ENCODE measurements around the gene HIVEP3.

Gene HIVEP3

DNA sequence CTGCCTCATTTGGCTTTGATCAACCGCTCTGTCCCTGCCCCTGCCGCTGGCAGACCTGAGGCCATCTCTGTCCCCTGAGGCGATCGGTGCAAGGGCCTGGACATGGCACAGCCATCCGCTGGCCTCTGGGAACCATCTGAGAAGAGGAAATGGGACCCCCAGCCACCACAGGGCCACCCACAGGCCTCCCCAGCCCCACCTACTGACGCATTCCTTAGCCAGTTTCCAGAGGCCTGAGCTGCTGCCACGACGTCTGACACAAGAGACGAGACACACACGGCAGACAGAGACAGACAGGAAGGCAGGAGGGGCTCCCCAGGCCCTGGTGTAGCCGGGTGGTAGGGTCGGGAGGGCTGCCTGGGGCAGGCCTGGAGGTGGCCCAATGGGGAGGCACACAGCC is 397.0 kb downstream of the HIVEP3 start:
- TF ChIP-seq, protein P1, sequence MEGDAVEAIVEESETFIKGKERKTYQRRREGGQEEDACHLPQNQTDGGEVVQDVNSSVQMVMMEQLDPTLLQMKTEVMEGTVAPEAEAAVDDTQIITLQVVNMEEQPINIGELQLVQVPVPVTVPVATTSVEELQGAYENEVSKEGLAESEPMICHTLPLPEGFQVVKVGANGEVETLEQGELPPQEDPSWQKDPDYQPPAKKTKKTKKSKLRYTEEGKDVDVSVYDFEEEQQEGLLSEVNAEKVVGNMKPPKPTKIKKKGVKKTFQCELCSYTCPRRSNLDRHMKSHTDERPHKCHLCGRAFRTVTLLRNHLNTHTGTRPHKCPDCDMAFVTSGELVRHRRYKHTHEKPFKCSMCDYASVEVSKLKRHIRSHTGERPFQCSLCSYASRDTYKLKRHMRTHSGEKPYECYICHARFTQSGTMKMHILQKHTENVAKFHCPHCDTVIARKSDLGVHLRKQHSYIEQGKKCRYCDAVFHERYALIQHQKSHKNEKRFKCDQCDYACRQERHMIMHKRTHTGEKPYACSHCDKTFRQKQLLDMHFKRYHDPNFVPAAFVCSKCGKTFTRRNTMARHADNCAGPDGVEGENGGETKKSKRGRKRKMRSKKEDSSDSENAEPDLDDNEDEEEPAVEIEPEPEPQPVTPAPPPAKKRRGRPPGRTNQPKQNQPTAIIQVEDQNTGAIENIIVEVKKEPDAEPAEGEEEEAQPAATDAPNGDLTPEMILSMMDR (IDR thresholded peaks at IDR 0.05; ENCODE audit: low read depth, low read length) = no peak

DNA sequence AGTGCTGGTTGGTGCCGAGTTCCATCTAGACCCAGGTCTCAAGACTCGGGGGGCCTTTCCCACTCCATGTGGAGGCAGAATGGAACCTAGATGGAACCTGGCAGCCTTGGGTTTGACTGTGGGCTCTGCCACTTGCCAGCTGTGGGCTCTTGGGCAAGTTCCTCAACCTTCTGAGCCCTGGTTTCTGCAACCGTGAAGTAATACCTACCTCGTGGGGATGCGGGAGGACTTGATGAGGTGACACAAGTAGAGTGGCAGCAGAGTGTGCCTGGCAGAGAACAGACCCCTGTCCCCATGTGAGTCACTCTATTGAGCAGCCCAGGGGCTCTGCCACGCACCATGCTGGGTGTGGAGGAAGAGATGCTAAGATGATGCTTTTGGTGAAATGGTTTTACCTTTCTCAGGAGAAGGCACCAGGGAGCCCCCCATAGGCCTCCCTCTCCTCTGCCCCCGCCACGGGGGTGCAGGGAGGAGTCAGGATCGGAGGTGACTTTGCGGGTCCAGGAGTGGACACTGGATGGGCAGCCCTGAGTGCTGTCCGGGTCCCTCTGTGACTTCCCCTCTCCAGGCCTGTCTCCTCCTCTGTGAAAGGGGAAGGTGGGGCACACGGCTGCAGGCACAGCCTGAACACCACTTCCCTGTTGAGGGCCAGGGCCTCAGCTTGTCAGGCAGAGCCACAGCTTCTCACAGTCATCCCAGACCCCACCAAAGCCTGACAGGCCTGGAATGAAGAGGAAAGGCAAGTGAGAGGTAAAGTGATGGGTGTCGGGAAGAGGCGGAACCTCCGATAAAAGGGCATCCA is 397.6 kb downstream of the HIVEP3 start:
- no peak for DNase-seq (ENCODE audit: extremely low read depth, low read depth)
- TF ChIP-seq, protein P1 (IDR thresholded peaks at IDR 0.05; ENCODE audit: low read depth, low read length) = no peak

More for the DNA sequence above, 397.0 kb downstream of the HIVEP3 start:
- no peak for DNase-seq (ENCODE audit: extremely low read depth, low read depth)

DNA sequence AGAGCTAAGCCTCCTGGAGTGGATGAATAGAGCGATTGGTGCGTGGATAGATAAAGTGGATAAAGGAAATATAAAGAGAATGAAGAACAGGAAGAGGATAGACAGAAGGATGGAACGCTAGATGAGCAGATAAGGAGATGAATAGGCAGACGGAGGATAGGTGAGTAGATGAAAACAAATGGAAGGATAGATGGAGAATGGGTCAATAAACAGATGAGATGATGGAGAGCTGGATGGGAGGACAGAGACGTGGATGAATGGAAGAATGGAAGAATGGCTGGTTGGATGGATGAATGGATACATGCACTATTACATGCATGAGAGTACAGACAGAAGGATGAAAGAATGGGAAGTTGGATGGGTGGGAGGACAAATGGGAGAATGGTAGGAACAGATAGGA is 399.1 kb downstream of the HIVEP3 start:
- TF ChIP-seq, protein P1 (IDR thresholded peaks at IDR 0.05; ENCODE audit: low read depth, low read length) = no peak

DNA sequence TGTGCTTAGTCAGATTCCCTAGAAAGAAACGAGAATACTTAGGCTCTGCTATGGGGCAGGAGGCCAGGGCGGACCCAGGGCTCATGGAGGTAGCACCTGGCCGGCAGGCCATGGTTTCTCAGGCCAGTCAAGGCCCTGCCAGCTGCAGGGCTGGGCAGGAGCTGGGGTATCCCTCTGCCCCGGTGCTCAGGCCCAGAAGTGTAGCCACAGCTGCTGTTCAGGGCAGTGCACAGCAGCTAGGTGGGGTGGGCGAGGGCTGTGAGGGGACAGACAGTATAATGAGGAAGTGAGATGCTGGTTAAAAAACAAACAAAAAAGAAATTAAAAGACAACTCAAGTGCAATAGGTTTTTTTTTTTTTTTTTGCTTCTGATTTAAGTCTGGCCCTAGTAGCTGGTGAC is 400.3 kb downstream of the HIVEP3 start:
- no peak for DNase-seq (ENCODE audit: extremely low read depth, low read depth)
- TF ChIP-seq, protein P1 (IDR thresholded peaks at IDR 0.05; ENCODE audit: low read depth, low read length) = no peak

More for the DNA sequence above, 399.1 kb downstream of the HIVEP3 start:
- no peak for DNase-seq (ENCODE audit: extremely low read depth, low read depth)

DNA sequence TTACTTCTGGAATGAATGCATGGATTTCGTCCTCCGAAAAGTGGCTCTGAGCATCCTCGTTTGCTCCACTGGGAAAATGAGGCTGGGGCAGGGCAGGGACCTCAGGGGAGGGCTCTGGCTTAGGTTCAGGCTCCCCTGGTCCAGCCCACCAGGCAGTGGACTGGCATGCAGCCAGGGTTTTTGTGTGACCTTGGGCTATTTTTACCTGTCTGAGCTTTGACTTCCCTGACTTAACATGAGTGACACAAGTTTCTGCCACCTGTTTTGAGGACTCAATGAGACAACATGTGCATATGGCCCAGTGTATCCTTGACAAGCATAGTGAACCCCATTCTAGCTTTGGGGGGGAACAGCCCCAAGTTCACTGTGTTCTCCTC is 401.7 kb downstream of the HIVEP3 start:
- TF ChIP-seq, protein P1 (IDR thresholded peaks at IDR 0.05; ENCODE audit: low read depth, low read length) = no peak
- no peak for DNase-seq (ENCODE audit: extremely low read depth, low read depth)

DNA sequence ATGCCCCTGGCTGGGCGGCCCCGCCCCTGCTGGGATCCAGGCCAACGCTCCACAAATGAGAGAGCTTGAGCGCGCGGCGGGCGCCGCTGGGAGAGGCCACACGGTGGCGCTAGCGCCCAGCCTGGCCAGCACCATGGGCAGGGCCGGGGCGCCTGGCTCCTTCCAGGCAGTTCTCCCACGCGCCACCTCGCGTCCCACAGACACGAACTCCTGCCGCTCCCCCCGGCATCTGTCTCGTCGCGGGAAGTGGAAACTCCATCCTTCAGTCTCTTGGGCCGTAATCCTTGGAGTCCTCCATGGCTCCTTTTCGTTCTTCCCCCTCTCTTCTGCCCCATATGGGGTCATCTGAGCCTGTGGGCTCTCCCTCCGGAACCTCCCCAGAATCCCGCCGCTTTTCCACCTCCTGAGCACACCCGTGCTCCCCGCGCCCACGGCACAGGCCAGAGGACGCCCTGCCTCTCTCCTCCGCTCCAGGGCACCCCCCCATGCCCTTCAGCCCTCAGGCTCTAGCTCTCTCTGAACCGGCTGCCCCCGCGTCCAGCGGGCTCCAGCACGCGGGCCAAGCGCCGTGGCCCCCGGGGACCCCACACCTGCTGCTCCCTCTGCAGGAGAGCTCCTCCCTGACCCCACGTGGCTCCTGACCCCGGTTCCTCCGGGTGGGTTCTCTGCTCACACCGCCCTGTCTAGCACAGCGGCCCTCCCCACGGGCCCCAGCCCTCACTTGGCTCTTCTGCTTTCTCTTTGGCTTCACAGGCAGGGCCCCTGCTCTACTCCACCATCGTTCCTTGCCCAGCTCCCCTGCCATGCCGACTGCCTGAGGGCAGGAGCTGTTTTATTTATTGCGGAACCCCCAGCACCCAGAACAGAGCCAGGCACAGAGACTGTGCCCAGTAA is 402.3 kb downstream of the HIVEP3 start:
- TF ChIP-seq, protein P1 (IDR thresholded peaks at IDR 0.05; ENCODE audit: low read depth, low read length) = peak; percentile 80
- DNase-seq (ENCODE audit: extremely low read depth, low read depth) = peak; percentile 77

DNA sequence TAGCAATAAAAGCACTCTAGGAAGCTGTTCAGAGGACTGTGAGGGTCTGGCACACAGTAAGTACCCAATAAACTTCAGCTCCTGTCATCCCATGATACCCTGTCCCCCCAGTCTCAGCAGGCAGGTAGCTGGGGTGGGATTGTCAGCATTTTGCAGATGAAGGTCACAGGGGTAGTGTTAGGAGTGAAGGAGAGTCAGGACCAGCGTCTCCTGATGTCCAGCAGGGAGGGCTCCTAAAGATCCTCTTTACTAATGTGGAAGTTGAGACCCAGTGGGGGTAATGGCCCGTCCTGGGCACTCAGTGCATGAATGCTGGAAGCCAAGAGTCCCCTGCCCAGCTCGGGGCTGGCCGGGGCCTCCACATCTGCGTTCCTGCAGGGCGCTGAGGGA is 402.9 kb downstream of the HIVEP3 start:
- TF ChIP-seq, protein P1 (IDR thresholded peaks at IDR 0.05; ENCODE audit: low read depth, low read length) = no peak
- DNase-seq (ENCODE audit: extremely low read depth, low read depth) = no peak

All from AG09319 (cell line).